Activated T-cell treated with anti-CD3 and anti-CD28 coated beads for 1 hour (primary cell): ENCODE data around the gene IL6R.
"Not testable (repeated sequence)": the region's sequence is repeated elsewhere in the genome, so short reads cannot be mapped to it uniquely, and the experiment has no call there.

Experiments used
- DNase-seq: peaks from one replicate; pipeline ENCODE4 v3.0.0-alpha.2; 2020; ENCODE audit warnings: low read depth

IL6R gene

GRCh38 chr1:154404984-154405746 is at the start of gene IL6R:
TSS of gene IL6R (plus strand) at chr1:154405343. CDS start at chr1:154405630, 287 bp downstream.
- peak; percentile 65 for DNase-seq

- DNase-seq: no peak
These were observed 46.6 kb upstream of the IL6R start for GRCh38 chr1:154358519-154358918.

- DNase-seq: no peak
These were observed 44.9 kb upstream of the IL6R start for GRCh38 chr1:154360288-154360687.

- not testable (repeated sequence) for DNase-seq
These were observed 44.3 kb upstream of the IL6R start for GRCh38 chr1:154360881-154361280.

- no peak for DNase-seq
These were observed 43.8 kb upstream of the IL6R start for GRCh38 chr1:154361357-154361756.

GRCh38 chr1:154371436-154371835 is 33.7 kb upstream of the IL6R start:
- DNase-seq: no peak

- DNase-seq: not testable (repeated sequence)
These were observed 31.3 kb upstream of the IL6R start for GRCh38 chr1:154373777-154374357.

- no peak for DNase-seq
These were observed 25.8 kb upstream of the IL6R start for GRCh38 chr1:154379301-154379700.

- no peak for DNase-seq
These were observed 20.3 kb upstream of the IL6R start for GRCh38 chr1:154384650-154385489.

GRCh38 chr1:154386643-154387352 is 18.3 kb upstream of the IL6R start:
- DNase-seq: peak; percentile 54

- DNase-seq: no peak
These were observed 13.9 kb upstream of the IL6R start for GRCh38 chr1:154391086-154391770.

GRCh38 chr1:154398141-154398540 is 7.0 kb upstream of the IL6R start:
- no peak for DNase-seq

GRCh38 chr1:154398678-154399077 is 6.5 kb upstream of the IL6R start:
- no peak for DNase-seq

- DNase-seq: no peak
These were observed 4.8 kb upstream of the IL6R start for GRCh38 chr1:154400381-154400801.

- no peak for DNase-seq
These were observed 2.7 kb upstream of the IL6R start for GRCh38 chr1:154402409-154402921.

- peak; percentile 27 for DNase-seq
These were observed 1.7 kb upstream of the IL6R start for GRCh38 chr1:154403261-154403943.

GRCh38 chr1:154403983-154404382 is 1.2 kb upstream of the IL6R start:
- DNase-seq: no peak

GRCh38 chr1:154404511-154404931 is 622 bp upstream of the IL6R start:
- no peak for DNase-seq

- peak; percentile 39 for DNase-seq
These were observed 816 bp downstream of the IL6R start for GRCh38 chr1:154405747-154406571.

GRCh38 chr1:154406572-154406879 is 1.4 kb downstream of the IL6R start:
- DNase-seq: no peak
